NB4 (cell line): ENCODE results near the gene GMDS.
A peak's percentile ranks its signal among the peaks of the same experiment; 100 is the strongest.

ENCODE experiments used
- CTCF ChIP-seq: IDR thresholded peaks from one replicate; pipeline ENCODE4 v1.5.1; 2012; ENCODE audit warnings: low read depth, low read length
- POLR2A ChIP-seq: IDR thresholded peaks from 2 replicates; pipeline ENCODE4 v1.6.1; 2011; ENCODE audit warnings: mild to moderate bottlenecking; ENCODE audit not compliant: insufficient read length; ENCODE audit errors: extremely low read depth

GRCh38 chr6:2245103-2245876 lies at the start of gene GMDS:
- TF ChIP-seq CTCF = no peak
- TF ChIP-seq POLR2A = peak; percentile 78
